Amygdala (tissue), 56 donors: ENCODE data around the gene RGS6.
"Not testable (repeated sequence)": the region's sequence is repeated elsewhere in the genome, so short reads cannot be mapped to it uniquely, and the experiment has no call there.

Experiments used
- DNase-seq, 56 donors: peaks; one replicate each; lab custom pipeline; 2025; lab: John Stamatoyannopoulos, UW

The RGS6 gene

DNA sequence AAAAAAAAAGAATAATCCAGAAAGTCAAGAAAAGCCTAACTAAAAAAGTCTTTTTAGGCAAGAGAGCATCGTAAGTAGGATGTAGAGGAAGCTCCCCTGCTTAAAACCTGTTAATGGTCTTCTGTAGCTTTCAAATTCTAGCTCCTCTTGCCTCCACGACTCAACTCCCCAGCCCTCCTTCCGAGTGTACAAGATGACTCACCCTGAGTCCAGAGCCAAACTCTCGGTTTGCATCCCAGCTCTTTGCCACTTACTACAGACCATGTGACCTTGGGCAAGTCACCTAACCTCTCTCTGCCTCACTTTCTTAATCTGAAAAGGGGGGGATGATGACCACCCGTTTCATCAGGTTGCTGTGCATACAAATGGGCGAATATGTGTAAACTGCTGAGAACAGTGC lies 501.3 kb downstream of the RGS6 start:
- no peak for DNase-seq

GRCh38 chr14:72434856-72435255 lies 502.6 kb downstream of the RGS6 start:
- no peak for DNase-seq

- DNase-seq: no peak
Observed at GRCh38 chr14:72439707-72440106, 507.5 kb downstream of the RGS6 start.

DNA sequence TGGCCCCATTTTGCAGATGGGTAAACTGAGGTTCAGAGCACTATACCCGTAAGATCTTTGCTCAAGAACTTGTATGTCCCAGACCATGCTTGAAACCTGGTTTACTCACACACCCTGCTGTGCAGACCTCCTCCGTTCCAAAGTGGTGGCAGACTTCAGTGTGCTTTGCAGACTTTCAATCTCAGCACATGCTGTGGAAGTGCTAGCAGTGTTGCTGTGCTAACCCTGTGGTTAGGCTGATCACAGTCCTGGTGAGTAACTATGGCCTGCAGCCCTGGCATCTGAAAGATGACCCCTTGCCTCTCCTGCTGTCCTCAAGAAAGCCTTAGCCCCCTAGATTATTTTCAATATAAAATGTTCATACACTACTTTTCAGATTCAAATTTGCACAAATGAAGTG lies 511.0 kb downstream of the RGS6 start:
- no peak for DNase-seq

DNA sequence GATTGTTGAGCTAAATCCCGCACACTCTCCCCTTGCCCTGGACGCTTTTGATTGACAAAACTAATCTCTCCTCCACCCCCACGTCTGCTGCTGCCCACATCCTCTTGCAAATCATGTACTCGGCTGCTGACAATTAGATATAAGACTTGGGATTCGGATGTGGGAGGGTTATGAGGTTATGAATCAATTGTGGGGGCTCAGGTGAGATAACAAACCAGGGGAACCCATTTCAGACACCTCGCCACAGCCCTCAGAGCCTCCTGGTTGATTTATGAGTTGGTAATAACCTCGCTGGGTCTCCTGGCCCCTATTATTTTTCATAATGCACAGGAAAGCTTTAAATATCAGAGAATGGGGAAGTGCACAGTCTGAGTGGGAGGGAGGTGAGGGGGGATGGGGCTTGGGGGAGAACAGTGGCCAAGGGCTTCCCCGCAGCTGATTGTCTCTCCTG lies 511.8 kb downstream of the RGS6 start:
- DNase-seq: peak in 4 of 56 donors; percentile 5 to 24 (median 18)

DNA sequence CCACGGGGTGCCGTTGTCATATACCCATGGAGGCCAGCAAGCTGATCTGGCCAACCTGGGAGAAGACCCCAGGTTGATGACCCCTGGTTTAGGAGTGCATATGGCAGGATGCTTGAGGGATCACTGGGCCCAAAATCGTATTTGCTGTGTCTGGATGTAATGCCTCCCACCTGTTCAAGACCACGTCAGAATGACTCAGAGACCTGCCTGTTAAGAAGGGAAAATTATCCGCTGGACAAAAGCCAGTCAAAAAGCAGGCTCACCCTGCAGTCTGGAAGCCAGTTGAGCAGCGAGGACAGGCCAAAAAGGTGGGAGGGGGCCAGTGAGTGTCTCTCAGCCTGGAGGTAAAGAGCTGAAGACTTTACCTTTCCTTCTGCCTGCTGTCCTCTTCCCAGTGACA lies 512.5 kb downstream of the RGS6 start:
- DNase-seq: no peak

DNA sequence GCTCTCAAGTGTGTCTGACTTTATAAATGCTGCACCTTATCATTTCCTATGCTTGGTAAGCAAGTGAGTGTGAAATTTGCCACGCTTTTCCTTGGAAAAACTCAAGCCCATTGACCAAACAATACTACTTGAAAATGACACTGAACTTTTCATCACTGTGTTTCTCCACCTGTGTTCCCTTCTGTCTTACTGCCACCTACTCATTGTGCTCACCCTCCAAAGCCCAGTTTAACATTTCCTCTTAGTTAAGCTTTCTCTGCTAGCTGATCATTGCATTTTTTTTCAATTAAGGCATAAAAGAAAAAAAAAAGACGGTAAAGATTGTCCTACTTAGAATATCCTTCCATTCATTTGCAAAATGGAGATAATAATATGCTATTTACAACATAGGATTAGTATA lies 516.0 kb downstream of the RGS6 start:
- no peak for DNase-seq

DNA sequence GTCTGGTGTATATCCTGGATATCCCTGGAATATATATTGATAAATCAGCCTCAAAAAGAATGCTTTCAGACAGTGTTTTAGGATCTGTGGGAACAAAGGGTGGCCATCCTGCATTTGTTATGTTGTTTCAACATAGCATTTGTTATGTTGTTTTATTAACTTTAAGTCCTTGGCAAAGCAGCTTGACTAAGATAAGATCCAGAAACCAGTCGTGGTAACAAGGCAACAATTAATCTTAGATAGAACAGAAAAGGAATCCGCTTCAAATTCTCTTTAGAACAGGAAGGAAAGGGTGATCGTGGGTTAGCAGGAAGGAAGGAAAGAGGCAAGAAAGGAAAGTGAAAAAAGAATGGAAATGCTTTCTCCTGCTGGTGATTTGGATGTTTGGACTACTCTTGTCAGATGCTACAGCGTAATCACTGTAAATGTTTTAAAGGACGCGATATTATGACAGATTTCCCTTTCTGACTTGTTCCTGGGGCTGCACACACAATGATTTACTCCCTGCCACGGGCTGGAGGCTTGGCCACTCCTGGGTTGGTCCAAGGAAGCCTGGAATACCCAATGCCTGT lies 518.3 kb downstream of the RGS6 start:
- DNase-seq: no peak

DNA sequence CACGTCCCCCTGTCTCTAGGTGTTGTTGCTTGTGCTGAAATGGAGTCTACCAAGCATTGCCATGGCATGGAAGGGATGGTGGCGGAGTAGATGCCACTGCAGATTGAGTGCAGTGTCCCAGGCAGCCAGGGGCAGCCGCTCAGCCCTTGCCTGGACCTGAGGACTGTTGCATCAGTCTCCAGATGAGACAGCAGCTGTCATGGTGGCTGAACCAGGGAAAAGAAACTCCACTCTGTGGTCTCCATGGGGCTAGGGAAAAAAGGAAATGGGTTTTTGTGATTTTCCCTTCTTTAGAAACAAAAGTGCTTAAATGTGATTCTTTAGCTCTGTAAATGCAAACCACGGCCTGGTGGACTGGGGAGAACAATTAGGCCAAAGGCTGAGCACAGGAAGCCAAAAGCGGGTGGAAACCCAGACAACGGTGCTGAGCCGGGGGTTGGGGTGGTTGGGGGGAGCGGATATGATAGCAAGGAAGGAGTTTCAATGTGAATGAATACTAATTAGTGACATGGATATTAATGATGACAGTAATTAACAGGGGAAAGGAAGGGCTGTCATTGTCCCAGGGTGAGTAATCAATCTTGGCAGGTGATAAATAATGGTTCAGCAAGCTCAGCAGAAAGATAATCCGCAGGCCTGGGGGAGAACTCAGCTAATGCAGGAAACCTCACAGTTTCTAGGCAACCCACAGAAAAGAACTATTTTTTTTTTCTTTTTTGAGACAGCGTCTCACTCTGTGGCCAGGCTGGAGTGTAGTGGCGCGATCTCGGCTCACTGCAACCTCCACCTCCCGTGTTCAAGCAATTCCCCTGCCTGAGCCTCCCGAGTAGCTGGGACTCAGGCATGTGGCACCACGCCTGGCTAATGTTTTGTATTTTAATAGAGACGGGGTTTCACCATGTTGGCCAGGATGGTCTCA lies 519.1 kb downstream of the RGS6 start:
- DNase-seq: peak in 27 of 56 donors; percentile 4 to 55 (median 20)

GRCh38 chr14:72452774-72453173 lies 520.5 kb downstream of the RGS6 start:
- DNase-seq: no peak

- no peak for DNase-seq
Observed at GRCh38 chr14:72454388-72455160, 522.3 kb downstream of the RGS6 start.

- no peak for DNase-seq
Observed at GRCh38 chr14:72457641-72458040, 525.4 kb downstream of the RGS6 start.

DNA sequence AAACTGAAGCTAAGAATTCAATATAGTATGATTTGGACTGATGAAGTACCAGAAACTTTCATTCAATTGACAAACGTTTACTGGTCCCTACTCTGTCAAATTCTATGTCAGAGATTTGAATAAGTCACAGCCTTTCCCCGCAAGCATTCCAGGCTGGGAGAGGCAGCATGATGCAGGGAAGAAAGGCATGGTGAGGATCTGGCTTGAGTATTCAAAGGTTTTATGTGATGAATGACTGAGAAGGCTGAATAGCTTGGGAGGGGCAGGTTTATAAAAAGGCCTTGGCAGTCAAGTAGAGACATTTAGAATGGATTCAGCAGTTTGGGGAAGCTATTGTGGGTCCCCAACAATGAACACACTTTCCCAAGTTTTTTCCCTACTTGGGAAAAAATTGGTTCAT lies 529.8 kb downstream of the RGS6 start:
- DNase-seq: no peak

DNA sequence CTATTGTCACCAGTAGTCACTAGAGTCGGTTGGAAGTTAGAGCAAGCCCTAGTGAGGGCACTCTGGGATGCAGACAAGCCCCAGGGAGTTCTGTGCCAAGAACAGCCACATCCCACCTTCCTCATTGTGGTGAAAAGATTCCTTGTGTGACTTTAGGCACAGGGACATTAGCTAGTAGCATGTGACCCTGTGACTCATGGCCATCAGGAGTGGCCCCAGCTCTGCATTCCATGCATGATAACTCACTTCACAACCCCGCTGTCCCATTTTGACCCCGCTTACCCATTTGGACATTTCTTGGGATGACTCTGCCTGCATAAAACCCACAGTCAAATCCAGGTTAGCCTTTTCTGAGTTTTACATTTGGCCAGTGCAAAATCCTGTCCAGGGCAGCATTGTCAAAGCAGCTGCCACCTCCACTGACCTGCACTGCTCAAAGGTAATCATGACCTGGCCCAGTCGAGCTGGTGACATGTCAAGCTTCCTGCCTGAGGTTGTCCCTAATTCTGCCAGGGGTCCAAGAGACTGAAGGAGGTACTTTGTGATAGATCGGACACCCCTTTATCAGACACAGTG lies 531.1 kb downstream of the RGS6 start:
- DNase-seq: no peak

DNA sequence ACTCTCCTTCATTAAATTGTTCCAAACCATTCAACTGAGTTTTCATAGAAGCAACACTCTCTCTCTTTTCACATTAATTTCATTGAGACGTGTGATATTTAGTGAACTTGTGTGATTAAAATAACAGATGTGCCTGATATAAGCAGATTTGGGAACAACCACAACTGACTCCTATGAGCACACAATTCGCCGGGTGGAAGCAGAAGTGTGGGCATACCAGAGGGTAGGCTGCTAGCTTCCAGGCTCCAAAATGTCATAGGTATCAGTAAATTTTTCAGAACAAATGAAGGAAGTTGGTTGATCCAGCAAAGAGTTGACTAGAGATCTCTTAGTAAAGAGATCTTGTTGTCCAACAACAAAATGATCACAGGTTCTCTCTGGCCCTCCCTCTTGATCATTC lies 532.0 kb downstream of the RGS6 start:
- no peak for DNase-seq

DNA sequence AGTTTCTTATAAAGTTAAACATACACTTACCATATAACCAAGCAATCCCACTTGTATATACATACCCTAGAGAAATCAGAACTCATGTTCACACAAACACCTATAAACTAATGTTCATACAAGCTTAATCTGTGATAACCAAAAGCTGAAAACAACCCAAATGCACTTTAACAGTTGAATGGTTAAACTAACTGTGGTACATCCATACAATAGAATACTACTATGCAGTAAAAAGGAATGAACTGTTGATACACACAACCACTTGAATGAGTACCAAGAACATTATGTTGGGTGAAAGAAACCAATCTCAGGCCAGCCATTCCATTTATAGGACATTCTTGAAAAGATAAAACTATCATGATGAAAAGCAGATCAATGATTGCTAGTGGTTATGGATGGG lies 534.1 kb downstream of the RGS6 start:
- DNase-seq: no peak

DNA sequence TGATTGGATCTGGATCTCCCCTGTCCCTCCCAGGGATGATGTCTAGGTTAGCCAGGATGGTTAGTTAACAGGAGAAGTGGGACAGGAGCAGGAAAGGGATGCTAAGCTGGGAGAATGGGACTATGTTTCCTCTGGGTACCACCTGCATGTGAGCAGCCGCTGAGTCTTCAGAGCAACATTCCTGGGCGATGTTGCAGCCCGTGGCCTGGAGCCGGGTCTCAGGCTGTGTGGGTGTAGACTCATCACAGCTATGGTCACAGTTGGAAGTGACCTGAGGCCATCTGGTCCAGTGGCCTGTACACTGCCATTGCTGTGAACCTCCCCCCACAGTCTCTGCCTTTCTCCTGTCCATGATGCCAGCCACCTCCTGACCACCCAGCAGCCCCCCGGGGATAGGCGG lies 539.1 kb downstream of the RGS6 start:
- DNase-seq: no peak

- DNase-seq: no peak
Observed at GRCh38 chr14:72472845-72473244, 540.6 kb downstream of the RGS6 start.

- peak in 2 of 56 donors; percentile 1 to 27 for DNase-seq
Observed at GRCh38 chr14:72476657-72477499, 544.6 kb downstream of the RGS6 start.

- not testable (repeated sequence) for DNase-seq
Observed at GRCh38 chr14:72477578-72477977, 545.3 kb downstream of the RGS6 start.
